Type B pancreatic cell (in vitro differentiated cells): ENCODE data around the gene TP73. TPM values are rescaled to one million over a fixed set of nuclear protein-coding genes. Genes with fewer than 3 reads are reported as not detected.
A peak's percentile ranks its signal among the peaks of the same experiment; 100 is the strongest.

Source experiments
- DNase-seq: peaks from one replicate; pipeline ENCODE4 v3.0.0; 2021; ENCODE audit warnings: mixed read lengths; ENCODE audit not compliant: unreplicated experiment; ENCODE audit errors: extremely low spot score
- H3K27ac Mint-ChIP-seq: 2 replicates; pipeline ENCODE4 v1.8.0; 2021; ENCODE audit warnings: mild to moderate bottlenecking, mixed read lengths
- H3K27me3 Mint-ChIP-seq: 2 replicates; pipeline ENCODE4 v1.8.0; 2021; ENCODE audit warnings: mixed read lengths
- H3K36me3 Mint-ChIP-seq: 2 replicates; pipeline ENCODE4 v1.8.0; 2021; ENCODE audit warnings: mixed read lengths
- H3K4me1 Mint-ChIP-seq: one replicate; pipeline ENCODE4 v1.8.0; 2021; ENCODE audit warnings: mixed read lengths; ENCODE audit not compliant: unreplicated experiment
- H3K4me3 Mint-ChIP-seq: 2 replicates; pipeline ENCODE4 v1.8.0; 2021; ENCODE audit warnings: mild to moderate bottlenecking, mixed read lengths
- H3K9me3 Mint-ChIP-seq: 2 replicates; pipeline ENCODE4 v1.8.0; 2021; ENCODE audit warnings: mixed read lengths
- total RNA-seq: library from RNA; stranded (reverse); gene quantifications from 2 replicates; pipeline ENCODE4 v1.2.1, GENCODE V29; 2021; ENCODE audit warnings: low replicate concordance
- TF ChIP-seq, protein P1 (sequence below): fragments of 200-600 bp; sonication (generic); conservative IDR thresholded peaks from 2 replicates; pipeline ENCODE4 v1.5.0; 2021; ENCODE audit warnings: antibody characterized with exemption, mild to moderate bottlenecking

The TP73 gene
- total RNA-seq, 1 donor from 2014 or later = 1.6 TPM

DNA sequence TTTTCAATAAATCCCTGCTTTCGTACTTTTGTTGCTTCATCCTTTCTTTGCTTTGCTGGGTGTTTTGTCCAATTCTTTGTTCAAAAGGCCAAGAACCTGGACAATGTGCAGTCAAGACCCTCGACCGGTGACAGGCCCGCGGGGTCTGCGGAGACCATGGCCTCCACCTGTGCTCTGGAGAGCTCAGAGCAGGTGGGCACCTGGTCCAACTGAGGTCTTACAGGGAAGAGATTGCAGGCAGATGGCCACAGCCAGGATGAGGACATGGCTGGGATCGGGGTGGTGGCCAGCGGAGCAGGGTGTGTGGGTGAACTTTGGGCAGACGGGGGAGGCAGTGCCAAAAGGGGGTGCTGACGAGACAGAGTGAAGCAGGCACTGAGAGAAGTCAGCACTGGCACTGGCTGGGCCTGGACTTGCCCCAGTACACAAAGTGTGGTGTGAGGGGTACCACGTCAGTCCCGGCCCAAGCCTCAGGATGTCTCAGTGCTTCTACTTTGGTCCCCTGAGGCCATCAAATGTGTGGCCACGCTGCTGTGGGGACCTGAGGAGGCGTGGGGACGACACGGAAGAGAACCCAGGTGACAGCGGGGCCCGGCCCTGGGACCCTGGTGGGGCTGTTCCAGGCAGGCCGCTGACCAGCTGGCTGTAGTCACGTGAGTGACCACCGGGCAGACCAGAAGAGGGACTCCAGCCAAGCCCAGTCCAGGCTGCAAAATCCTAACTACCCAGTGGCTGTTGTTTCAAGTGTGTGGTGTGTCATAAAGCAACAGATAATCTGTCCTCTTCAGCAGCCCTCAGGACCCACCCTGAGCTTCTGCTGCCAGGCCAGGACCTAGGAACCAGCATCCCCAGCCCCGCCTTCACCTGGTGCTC, 89.5 kb downstream of the TP73 start:
- H3K36me3 Mint-ChIP-seq = peaks cover 4% of the 10 kb centered on the region
- H3K4me3 Mint-ChIP-seq = no peak overlapping the region
- peaks cover 12% of the 10 kb centered on the region for H3K4me1 Mint-ChIP-seq
- no peak overlapping the region for H3K27ac Mint-ChIP-seq
- TF ChIP-seq, protein P1, sequence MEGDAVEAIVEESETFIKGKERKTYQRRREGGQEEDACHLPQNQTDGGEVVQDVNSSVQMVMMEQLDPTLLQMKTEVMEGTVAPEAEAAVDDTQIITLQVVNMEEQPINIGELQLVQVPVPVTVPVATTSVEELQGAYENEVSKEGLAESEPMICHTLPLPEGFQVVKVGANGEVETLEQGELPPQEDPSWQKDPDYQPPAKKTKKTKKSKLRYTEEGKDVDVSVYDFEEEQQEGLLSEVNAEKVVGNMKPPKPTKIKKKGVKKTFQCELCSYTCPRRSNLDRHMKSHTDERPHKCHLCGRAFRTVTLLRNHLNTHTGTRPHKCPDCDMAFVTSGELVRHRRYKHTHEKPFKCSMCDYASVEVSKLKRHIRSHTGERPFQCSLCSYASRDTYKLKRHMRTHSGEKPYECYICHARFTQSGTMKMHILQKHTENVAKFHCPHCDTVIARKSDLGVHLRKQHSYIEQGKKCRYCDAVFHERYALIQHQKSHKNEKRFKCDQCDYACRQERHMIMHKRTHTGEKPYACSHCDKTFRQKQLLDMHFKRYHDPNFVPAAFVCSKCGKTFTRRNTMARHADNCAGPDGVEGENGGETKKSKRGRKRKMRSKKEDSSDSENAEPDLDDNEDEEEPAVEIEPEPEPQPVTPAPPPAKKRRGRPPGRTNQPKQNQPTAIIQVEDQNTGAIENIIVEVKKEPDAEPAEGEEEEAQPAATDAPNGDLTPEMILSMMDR = no peak
- no peak for DNase-seq
- H3K27me3 Mint-ChIP-seq = no peaks in the 10 kb centered on the region
- H3K9me3 Mint-ChIP-seq = no peaks in the 10 kb centered on the region

- H3K4me3 Mint-ChIP-seq = no peak overlapping the region
- peaks cover 12% of the 10 kb centered on the region for H3K4me1 Mint-ChIP-seq
- no peak overlapping the region for H3K27ac Mint-ChIP-seq
- no peak for DNase-seq
- H3K36me3 Mint-ChIP-seq = peaks cover 4% of the 10 kb centered on the region
- H3K27me3 Mint-ChIP-seq = no peaks in the 10 kb centered on the region
- H3K9me3 Mint-ChIP-seq = no peaks in the 10 kb centered on the region
- TF ChIP-seq, protein P1 = no peak
These were observed 90.4 kb downstream of the TP73 start for GRCh38 chr1:3742439-3743298.

DNA sequence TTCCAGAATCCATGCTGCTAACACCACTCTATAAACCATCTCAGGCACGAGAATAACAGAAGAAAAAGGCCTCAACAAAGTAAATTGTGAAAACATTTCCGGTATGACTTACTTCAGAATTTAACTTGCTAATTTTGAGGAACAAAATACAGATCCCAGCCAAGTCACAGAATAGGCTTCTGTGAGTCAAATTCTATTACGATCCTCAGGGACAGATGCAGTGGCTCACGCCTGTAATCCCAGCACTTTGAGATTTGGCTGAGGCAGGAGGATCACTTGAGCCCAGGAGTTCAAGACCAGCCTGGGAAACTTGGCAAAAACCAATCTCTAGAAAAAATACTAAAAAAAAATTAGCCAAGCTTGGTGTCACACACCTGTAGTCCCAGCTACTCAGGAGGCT, 91.1 kb downstream of the TP73 start:
- peaks cover 4% of the 10 kb centered on the region for H3K36me3 Mint-ChIP-seq
- H3K4me1 Mint-ChIP-seq = peaks cover 12% of the 10 kb centered on the region
- H3K9me3 Mint-ChIP-seq = no peaks in the 10 kb centered on the region
- H3K27me3 Mint-ChIP-seq = no peaks in the 10 kb centered on the region
- no peak for DNase-seq
- H3K27ac Mint-ChIP-seq = no peak overlapping the region
- TF ChIP-seq, protein P1 = no peak
- peak overlapping the region; percentile 1 for H3K4me3 Mint-ChIP-seq

DNA sequence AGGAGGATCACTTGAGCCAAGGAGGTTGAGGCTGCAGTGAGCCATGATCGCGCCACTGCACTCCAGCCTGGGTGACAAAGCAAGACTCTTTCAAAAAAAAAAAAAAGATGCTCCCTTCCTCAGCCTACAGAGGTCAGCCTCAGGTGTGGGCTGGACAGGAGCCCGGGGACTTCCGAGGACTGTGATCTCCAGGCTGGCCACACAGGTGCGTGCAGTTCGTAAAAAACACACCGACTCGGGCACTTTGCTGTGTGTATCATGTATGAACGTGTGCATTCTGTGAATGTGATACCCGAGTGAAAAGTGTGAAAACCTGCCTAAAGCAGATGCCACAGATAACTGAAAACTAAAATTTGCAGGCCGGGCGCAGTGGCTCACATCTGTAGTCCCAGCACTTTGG, 91.5 kb downstream of the TP73 start:
- peaks cover 12% of the 10 kb centered on the region for H3K4me1 Mint-ChIP-seq
- H3K9me3 Mint-ChIP-seq = no peaks in the 10 kb centered on the region
- H3K36me3 Mint-ChIP-seq = peaks cover 4% of the 10 kb centered on the region
- no peak overlapping the region for H3K27ac Mint-ChIP-seq
- H3K4me3 Mint-ChIP-seq = no peak overlapping the region
- DNase-seq = no peak
- TF ChIP-seq, protein P1 = no peak
- H3K27me3 Mint-ChIP-seq = peaks cover under 1% of the 10 kb centered on the region

DNA sequence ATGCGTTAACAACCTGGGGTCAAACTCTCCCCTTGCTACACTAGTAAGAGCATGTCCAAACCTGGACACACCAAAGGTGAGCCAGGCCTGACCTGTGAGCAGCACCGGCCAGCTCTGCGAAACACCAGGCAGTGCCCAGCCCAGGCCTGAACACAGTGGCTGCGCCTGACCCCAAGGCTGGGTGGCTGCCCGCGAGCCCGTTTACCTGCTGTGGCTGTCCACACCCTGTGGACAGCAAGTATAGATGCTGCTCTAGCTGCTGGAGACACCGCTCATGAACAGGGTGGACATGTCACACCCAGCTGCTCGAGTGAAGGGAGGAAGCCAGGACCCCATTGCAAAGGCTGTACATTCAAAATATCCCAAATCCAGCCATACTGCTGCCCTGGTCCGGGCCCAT, 92.3 kb downstream of the TP73 start:
- Mint-ChIP-seq H3K9me3 (no peaks in the 10 kb centered on the region), H3K4me3 (peak overlapping the region; percentile 91), H3K27ac (no peak overlapping the region), H3K27me3 (peaks cover 5% of the 10 kb centered on the region), H3K4me1 (peaks cover 12% of the 10 kb centered on the region), H3K36me3 (peaks cover 4% of the 10 kb centered on the region)
- TF ChIP-seq, protein P1 = no peak
- DNase-seq = no peak
